ENCODE measurements around the gene CIAO2B. TPM values are rescaled to one million over a fixed set of nuclear protein-coding genes. Genes with fewer than 3 reads are reported as not detected.
A peak's percentile ranks its signal among the peaks of the same experiment; 100 is the strongest.
"Not testable (repeated sequence)": the region's sequence is repeated elsewhere in the genome, so short reads cannot be mapped to it uniquely, and the experiment has no call there.

CIAO2B gene
- polyA plus RNA-seq, 2 donors, result 139 to 266 TPM

DNA sequence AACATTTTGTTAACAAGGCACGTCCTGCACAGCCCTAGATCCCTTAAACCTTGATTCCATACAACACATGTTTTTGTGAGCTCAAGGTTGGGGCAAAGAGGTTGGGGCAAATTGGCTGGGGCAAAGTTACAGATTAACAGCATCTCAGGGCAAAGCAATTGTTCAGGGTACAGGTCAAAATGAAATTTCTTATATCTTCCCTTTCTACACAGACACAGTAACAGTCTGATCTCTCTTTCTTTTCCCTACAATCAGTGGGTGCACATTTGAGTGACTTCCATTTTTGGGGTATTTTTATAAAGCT, 21.9 kb upstream of the CIAO2B start:
- 75 to 78% methylated on average over 1 of the region's 1 CpG for WGBS, 2 donors
- H3K9me3 ChIP-seq (ENCODE audit: control insufficient read depth in 2 of 2, insufficient read depth in 1 of 2, low read depth in 1 of 2, low read length in 1 of 2); H3K36me3 ChIP-seq (ENCODE audit: control insufficient read depth in 2 of 2, insufficient read depth in 2 of 2, low read length in 1 of 2); H3K4me3 ChIP-seq (ENCODE audit: low read depth in 1 of 2, low read length in 2 of 2); H3K27ac ChIP-seq (ENCODE audit: low read depth in 2 of 2, low read length in 1 of 2); H3K27me3 ChIP-seq (ENCODE audit: control insufficient read depth in 1 of 2, insufficient read depth in 2 of 2, low read length in 2 of 2); H3K4me1 ChIP-seq (ENCODE audit: control insufficient read depth in 2 of 2, insufficient read depth in 2 of 2, low read length in 1 of 2): not testable (repeated sequence)

DNA sequence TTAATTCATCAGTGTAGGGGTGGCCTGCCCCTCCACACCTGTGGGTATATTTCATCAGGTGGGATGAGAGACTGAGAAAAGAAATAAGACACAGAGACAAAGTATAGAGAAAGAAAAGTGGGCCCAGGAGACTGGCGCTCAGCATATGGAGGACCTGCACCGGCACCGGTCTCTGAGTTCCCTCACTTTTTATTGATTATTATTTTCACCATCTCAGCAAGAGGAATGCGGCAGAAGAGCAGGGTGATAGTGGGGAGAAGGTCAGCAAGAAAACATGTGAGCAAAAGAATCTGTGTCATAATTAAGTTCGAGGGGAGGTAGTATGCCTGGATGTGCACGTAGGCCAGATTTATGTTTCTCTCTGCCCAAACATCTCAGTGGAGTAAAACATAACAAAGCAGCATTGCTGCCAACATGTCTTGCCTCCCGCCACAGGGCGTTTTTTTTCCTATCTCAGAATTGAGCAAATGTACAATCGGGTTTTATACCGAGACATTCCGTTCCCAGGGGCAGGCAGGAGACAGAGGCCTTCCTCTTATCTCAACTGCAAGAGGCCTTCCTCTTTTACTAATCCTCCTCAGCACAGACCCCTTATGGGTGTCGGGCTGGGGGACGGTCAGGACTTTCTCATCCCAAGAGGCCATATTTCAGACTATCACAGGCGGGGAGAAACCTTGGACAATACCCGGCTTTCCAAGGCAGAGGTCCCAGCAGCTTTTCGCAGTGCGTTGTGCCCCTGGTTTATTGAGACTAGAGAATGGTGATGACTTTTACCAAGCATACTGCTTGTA, 21.4 kb upstream of the CIAO2B start:
- not testable (repeated sequence) for H3K4me1 ChIP-seq (ENCODE audit: control insufficient read depth in 2 of 2, insufficient read depth in 2 of 2, low read length in 1 of 2); H3K27me3 ChIP-seq (ENCODE audit: control insufficient read depth in 1 of 2, insufficient read depth in 2 of 2, low read length in 2 of 2); H3K36me3 ChIP-seq (ENCODE audit: control insufficient read depth in 2 of 2, insufficient read depth in 2 of 2, low read length in 1 of 2); H3K4me3 ChIP-seq (ENCODE audit: low read depth in 1 of 2, low read length in 2 of 2); H3K9me3 ChIP-seq (ENCODE audit: control insufficient read depth in 2 of 2, insufficient read depth in 1 of 2, low read depth in 1 of 2, low read length in 1 of 2); H3K27ac ChIP-seq (ENCODE audit: low read depth in 2 of 2, low read length in 1 of 2)
- WGBS, 2 donors, result 76 to 85% methylated on average over 17 of the region's 17 CpGs

DNA sequence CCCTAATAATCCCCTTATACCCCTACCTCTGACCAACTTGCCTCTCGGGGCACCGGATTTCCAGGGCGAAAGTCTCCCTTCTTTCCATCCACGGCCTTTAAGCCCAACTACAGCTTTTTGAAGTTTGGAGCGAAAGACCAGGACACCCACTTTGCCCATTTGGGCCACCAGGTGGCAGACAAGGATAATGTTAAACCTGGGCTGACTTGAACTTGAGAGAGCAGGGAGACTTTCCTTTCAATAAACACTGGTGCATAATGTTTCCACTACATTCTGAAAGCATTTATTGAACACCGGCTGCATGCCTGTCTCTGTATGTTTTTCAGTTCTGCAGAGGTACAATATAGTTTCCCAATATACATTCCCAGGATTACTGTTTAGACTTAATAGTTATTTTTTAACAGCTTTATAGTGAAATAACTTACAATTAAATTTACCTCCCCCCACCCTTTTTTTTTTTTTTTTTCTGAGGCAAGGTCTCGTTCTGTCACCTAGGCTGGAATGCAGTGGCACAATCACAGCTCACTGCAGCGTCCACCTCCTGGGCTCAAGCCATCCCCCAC, 20.0 kb upstream of the CIAO2B start:
- Histone ChIP-seq H3K27me3 (ENCODE audit: control insufficient read depth in 1 of 2, insufficient read depth in 2 of 2, low read length in 2 of 2) (no peaks in the 10 kb centered on the region), H3K36me3 (ENCODE audit: control insufficient read depth in 2 of 2, insufficient read depth in 2 of 2, low read length in 1 of 2) (no peaks in the 10 kb centered on the region), H3K4me1 (ENCODE audit: control insufficient read depth in 2 of 2, insufficient read depth in 2 of 2, low read length in 1 of 2) (peaks cover 0 to 3% of the 10 kb centered on the region in 2 donors), H3K4me3 (ENCODE audit: low read depth in 1 of 2, low read length in 2 of 2) (no peak overlapping the region), H3K9me3 (ENCODE audit: control insufficient read depth in 2 of 2, insufficient read depth in 1 of 2, low read depth in 1 of 2, low read length in 1 of 2) (no peaks in the 10 kb centered on the region), H3K27ac (ENCODE audit: low read depth in 2 of 2, low read length in 1 of 2) (no peak overlapping the region)
- 8 to 13% methylated on average over 8 of the region's 8 CpGs for WGBS, 2 donors

DNA sequence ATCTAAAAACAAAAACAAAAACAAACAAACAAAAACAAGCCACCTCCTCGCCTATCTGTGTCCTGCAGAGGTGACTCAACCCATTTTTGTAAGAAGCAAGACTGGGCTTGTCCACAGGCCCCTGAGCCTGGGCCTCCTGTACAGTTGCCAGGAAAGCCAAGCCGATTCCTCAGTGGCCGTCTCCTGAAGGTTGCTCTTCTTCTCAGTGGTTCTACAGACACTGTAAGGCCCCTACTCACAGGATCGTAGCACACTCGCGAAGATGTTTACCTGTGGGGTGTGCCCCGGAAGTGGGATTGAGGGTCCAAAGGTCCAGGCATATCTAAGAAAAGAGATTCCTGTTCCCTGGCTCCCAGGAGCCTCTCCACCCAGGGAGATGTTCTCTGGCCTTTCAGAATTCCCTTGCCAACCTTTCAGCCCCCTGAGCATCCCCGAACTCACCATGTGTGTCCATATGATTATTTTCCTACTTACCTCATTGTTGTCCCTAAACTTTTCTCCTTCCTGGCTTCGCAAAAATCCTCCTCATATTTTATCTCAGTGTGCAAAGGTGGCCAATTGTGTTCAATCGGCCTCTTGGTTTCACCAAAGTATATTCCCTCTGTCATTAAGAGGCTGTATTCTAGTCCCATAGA, 19.4 kb upstream of the CIAO2B start:
- H3K27me3 ChIP-seq (ENCODE audit: control insufficient read depth in 1 of 2, insufficient read depth in 2 of 2, low read length in 2 of 2), result no peaks in the 10 kb centered on the region
- no peak overlapping the region for H3K27ac ChIP-seq (ENCODE audit: low read depth in 2 of 2, low read length in 1 of 2)
- no peaks in the 10 kb centered on the region for H3K36me3 ChIP-seq (ENCODE audit: control insufficient read depth in 2 of 2, insufficient read depth in 2 of 2, low read length in 1 of 2)
- no peaks in the 10 kb centered on the region for H3K9me3 ChIP-seq (ENCODE audit: control insufficient read depth in 2 of 2, insufficient read depth in 1 of 2, low read depth in 1 of 2, low read length in 1 of 2)
- H3K4me1 ChIP-seq (ENCODE audit: control insufficient read depth in 2 of 2, insufficient read depth in 2 of 2, low read length in 1 of 2), result peaks cover 0 to 5% of the 10 kb centered on the region in 2 donors
- 61 to 66% methylated on average over 10 of the region's 10 CpGs for WGBS, 2 donors
- H3K4me3 ChIP-seq (ENCODE audit: low read depth in 1 of 2, low read length in 2 of 2), result no peak overlapping the region

DNA sequence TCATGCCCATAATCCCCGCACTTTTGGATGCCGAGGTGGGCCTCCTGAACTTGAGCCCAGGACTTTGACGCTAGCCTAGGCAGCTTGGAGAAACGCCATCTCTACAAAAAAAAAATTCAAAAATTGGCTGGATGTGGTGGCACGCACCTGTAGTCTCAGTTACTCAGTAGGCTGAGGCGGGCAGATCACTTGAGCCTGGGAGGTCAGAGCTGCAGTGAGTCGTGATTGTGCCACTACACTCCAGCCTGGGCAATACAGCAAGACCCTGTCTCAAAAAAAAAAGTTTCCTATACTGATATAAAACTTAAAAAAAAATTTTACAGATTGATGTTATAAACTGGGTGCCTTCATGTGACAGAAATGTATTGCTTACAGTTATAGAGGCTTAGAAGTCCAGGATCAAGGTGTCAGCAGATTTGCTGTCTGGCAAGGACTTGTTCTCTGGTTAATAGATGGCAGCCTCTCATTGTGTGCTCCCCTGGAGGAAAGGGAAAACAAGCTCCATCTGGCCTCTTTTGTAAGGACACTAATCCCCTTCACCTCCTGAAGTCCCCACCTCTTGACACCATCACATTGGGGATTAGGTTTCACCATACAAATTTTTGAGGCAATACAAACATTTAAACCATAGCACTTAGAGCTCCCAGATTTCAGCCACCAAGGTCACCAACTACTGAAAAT, 18.4 kb upstream of the CIAO2B start:
- Histone ChIP-seq H3K4me3 (ENCODE audit: low read depth in 1 of 2, low read length in 2 of 2) (no peak overlapping the region), H3K36me3 (ENCODE audit: control insufficient read depth in 2 of 2, insufficient read depth in 2 of 2, low read length in 1 of 2) (no peaks in the 10 kb centered on the region), H3K27me3 (ENCODE audit: control insufficient read depth in 1 of 2, insufficient read depth in 2 of 2, low read length in 2 of 2) (no peaks in the 10 kb centered on the region), H3K9me3 (ENCODE audit: control insufficient read depth in 2 of 2, insufficient read depth in 1 of 2, low read depth in 1 of 2, low read length in 1 of 2) (no peaks in the 10 kb centered on the region), H3K27ac (ENCODE audit: low read depth in 2 of 2, low read length in 1 of 2) (no peak overlapping the region), H3K4me1 (ENCODE audit: control insufficient read depth in 2 of 2, insufficient read depth in 2 of 2, low read length in 1 of 2) (peaks cover 0 to 10% of the 10 kb centered on the region in 2 donors)
- 82 to 86% methylated on average over 7 of the region's 7 CpGs for WGBS, 2 donors

DNA sequence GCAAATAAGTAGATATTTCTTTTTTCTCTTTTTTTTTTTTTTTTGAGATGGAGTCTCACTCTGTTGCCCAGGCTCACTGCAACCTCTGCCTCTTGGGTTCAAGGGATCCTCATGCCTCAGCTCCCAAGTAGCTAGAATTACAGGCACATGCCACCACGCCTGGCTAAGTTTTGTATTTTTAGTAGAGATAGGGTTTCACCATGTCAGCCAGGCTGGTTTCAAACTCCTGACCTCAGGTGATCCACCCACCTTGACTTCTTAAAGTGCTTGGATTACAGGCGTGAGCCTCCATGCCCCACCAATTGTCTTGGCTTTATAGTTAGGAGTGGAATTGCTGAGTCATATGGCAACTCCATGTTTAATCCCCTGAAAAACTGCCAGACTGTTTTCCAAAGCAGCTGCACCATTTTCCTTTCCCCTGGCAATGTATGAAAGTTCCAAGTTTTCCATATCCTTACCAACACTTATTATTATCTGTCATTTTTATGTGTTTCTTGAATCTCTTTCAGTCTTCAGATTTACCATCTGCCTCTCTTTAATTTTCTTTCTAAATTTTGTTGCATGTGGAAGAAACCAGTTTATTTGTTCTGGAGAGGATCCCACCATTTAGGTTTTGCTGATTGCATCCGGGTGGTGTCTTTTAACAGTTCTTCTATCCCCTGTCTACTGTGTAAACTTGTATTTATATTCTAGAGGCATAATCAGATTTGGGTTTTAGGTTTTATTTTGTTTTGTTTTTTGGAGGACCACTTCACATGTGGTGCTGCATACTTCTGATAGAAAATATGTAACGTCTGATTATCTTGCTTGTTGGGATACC, 17.0 kb upstream of the CIAO2B start:
- Histone ChIP-seq H3K36me3 (ENCODE audit: control insufficient read depth in 2 of 2, insufficient read depth in 2 of 2, low read length in 1 of 2) (no peaks in the 10 kb centered on the region), H3K4me1 (ENCODE audit: control insufficient read depth in 2 of 2, insufficient read depth in 2 of 2, low read length in 1 of 2) (peaks cover 0 to 10% of the 10 kb centered on the region in 2 donors), H3K4me3 (ENCODE audit: low read depth in 1 of 2, low read length in 2 of 2) (no peak overlapping the region), H3K27me3 (ENCODE audit: control insufficient read depth in 1 of 2, insufficient read depth in 2 of 2, low read length in 2 of 2) (no peaks in the 10 kb centered on the region), H3K9me3 (ENCODE audit: control insufficient read depth in 2 of 2, insufficient read depth in 1 of 2, low read depth in 1 of 2, low read length in 1 of 2) (no peaks in the 10 kb centered on the region), H3K27ac (ENCODE audit: low read depth in 2 of 2, low read length in 1 of 2) (no peak overlapping the region)
- WGBS, 2 donors, result 71 to 76% methylated on average over 4 of the region's 4 CpGs

DNA sequence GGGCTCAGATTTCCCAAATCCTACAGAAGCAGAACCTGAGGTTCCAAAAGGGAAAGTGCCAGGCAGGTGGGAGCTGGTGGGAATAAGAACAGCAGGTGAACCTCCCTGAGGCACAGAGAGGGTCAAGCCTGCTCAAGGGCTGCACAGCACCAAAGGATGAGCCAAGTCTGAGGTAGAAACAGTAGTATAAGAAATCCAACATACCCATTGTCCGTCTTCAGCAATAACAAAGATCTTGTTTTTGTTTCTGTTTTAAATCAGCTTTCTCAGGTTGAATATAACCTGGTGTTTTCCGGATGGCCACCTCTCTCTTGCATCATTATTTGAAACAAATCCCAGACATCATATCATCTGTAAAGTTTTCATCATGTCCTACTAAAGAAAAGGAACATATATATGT, 16.2 kb upstream of the CIAO2B start:
- H3K27me3 ChIP-seq (ENCODE audit: control insufficient read depth in 1 of 2, insufficient read depth in 2 of 2, low read length in 2 of 2), result no peaks in the 10 kb centered on the region
- WGBS, 2 donors, result 73 to 76% methylated on average over 2 of the region's 2 CpGs
- no peak overlapping the region for H3K27ac ChIP-seq (ENCODE audit: low read depth in 2 of 2, low read length in 1 of 2)
- H3K4me3 ChIP-seq (ENCODE audit: low read depth in 1 of 2, low read length in 2 of 2), result no peak overlapping the region
- H3K9me3 ChIP-seq (ENCODE audit: control insufficient read depth in 2 of 2, insufficient read depth in 1 of 2, low read depth in 1 of 2, low read length in 1 of 2), result no peaks in the 10 kb centered on the region
- H3K4me1 ChIP-seq (ENCODE audit: control insufficient read depth in 2 of 2, insufficient read depth in 2 of 2, low read length in 1 of 2), result peaks cover 0 to 10% of the 10 kb centered on the region in 2 donors
- H3K36me3 ChIP-seq (ENCODE audit: control insufficient read depth in 2 of 2, insufficient read depth in 2 of 2, low read length in 1 of 2), result no peaks in the 10 kb centered on the region

DNA sequence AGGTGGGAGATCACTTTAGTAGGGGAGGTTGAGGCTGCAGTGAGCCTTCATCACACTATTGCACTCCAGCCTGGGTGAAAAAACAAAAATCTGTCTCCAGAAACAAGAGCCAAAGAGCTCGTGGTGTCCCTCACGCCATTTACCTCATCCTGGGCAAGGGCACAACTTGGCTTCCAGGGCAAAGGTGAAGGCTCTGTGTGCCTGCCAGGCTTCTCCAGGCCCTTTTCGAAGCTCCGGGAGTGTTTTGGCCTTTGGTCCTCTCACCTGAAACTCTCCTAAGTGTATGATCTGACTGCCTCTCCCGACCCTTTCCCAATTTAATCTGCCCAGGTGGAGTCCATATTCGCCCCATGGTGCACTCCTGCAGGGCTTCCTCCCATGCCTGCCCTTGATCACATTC, 15.3 kb upstream of the CIAO2B start:
- Histone ChIP-seq H3K4me1 (ENCODE audit: control insufficient read depth in 2 of 2, insufficient read depth in 2 of 2, low read length in 1 of 2) (peaks cover 0 to 10% of the 10 kb centered on the region in 2 donors), H3K36me3 (ENCODE audit: control insufficient read depth in 2 of 2, insufficient read depth in 2 of 2, low read length in 1 of 2) (no peaks in the 10 kb centered on the region), H3K27me3 (ENCODE audit: control insufficient read depth in 1 of 2, insufficient read depth in 2 of 2, low read length in 2 of 2) (no peaks in the 10 kb centered on the region), H3K4me3 (ENCODE audit: low read depth in 1 of 2, low read length in 2 of 2) (no peak overlapping the region), H3K27ac (ENCODE audit: low read depth in 2 of 2, low read length in 1 of 2) (no peak overlapping the region), H3K9me3 (ENCODE audit: control insufficient read depth in 2 of 2, insufficient read depth in 1 of 2, low read depth in 1 of 2, low read length in 1 of 2) (no peaks in the 10 kb centered on the region)
- 77 to 80% methylated on average over 6 of the region's 6 CpGs for WGBS, 2 donors

DNA sequence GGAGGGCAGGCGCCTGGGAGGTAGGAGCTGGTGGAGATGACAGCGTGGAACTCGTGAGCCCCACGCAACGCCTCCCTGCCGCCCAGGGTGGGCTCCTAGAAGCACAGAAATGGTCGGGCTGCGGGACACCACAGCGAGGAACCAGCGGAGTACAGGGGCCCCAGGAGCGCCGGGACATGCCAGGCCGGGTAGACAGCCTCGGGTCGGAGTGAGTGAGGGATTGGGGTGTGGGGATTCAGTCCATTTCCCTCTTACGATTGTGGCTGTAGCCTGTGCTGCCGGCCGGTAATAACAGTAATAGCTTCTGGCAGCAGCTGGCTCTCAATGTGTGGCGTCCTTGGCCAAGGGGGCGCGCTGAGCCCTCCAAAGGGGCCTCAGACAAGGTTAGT, 14.6 kb upstream of the CIAO2B start:
- 19% methylated on average over 18 to 21 of the region's 21 CpGs for WGBS, 2 donors
- H3K36me3 ChIP-seq (ENCODE audit: control insufficient read depth in 2 of 2, insufficient read depth in 2 of 2, low read length in 1 of 2), result peaks cover 0 to 2% of the 10 kb centered on the region in 2 donors
- peak overlapping the region; percentile 46 to 51 for H3K4me3 ChIP-seq (ENCODE audit: low read depth in 1 of 2, low read length in 2 of 2)
- H3K4me1 ChIP-seq (ENCODE audit: control insufficient read depth in 2 of 2, insufficient read depth in 2 of 2, low read length in 1 of 2), result peaks cover 0 to 10% of the 10 kb centered on the region in 2 donors
- H3K27me3 ChIP-seq (ENCODE audit: control insufficient read depth in 1 of 2, insufficient read depth in 2 of 2, low read length in 2 of 2), result no peaks in the 10 kb centered on the region
- no peaks in the 10 kb centered on the region for H3K9me3 ChIP-seq (ENCODE audit: control insufficient read depth in 2 of 2, insufficient read depth in 1 of 2, low read depth in 1 of 2, low read length in 1 of 2)
- H3K27ac ChIP-seq (ENCODE audit: low read depth in 2 of 2, low read length in 1 of 2), result no peak overlapping the region

All from esophagus (tissue), 2 donors.